ENCODE results near the gene ERAP2.

Gene ERAP2

DNA sequence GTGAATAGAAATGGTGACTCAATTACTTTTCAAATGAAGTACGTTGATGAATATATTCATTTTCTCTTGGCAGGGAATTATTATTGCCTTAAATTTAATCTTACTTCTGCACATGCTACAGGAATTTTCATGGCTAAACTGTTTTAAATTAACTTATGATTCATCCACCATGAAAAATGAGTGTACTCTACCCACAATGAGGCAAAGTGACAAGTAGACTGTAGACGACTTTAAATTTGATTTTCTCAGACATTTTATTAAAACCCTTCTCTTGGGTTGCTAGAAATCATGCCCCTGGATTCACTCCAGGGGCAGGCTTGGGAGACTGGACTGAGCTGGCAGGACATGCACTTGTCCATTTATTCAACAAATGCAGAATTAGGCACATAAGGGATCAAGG, 23.5 kb upstream of the ERAP2 start:
- no peak overlapping the region for H3K27ac ChIP-seq
- TF ChIP-seq, protein P1, sequence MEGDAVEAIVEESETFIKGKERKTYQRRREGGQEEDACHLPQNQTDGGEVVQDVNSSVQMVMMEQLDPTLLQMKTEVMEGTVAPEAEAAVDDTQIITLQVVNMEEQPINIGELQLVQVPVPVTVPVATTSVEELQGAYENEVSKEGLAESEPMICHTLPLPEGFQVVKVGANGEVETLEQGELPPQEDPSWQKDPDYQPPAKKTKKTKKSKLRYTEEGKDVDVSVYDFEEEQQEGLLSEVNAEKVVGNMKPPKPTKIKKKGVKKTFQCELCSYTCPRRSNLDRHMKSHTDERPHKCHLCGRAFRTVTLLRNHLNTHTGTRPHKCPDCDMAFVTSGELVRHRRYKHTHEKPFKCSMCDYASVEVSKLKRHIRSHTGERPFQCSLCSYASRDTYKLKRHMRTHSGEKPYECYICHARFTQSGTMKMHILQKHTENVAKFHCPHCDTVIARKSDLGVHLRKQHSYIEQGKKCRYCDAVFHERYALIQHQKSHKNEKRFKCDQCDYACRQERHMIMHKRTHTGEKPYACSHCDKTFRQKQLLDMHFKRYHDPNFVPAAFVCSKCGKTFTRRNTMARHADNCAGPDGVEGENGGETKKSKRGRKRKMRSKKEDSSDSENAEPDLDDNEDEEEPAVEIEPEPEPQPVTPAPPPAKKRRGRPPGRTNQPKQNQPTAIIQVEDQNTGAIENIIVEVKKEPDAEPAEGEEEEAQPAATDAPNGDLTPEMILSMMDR (conservative IDR thresholded peaks at IDR 0.05; ENCODE audit: low read depth), result no peak
- DNase-seq (ENCODE audit: low spot score), result no peak
- POLR2A ChIA-PET (ENCODE audit: low non-redundant PET), result no interaction called here
- CTCF ChIA-PET, result no interaction called here

DNA sequence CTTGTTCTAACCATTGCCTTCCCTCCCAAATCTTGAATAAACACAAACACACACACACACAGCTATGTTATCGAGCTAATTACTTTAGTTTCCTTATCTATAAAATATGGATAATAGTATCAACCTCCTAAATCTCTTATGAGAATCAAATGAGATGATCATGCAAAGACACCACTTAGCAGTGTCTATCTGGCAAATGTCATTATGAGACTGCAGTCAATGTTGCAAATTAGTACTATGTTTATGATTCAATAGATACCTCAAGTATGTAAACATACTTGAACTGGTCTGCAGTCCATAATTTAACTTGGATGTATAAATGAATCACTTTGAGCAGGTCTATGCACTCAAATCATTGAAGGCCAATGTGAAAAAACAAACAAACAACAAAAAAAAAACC, 22.2 kb upstream of the ERAP2 start:
- H3K27ac ChIP-seq, result no peak overlapping the region
- no peak for DNase-seq (ENCODE audit: low spot score)
- ChIA-PET POLR2A (ENCODE audit: low non-redundant PET) (no interaction called here), CTCF (interaction anchor here (0.6 kb wide), 1 partner anchor 54 kb away, joined by 5 read pairs; no protein-coding TSS in a partner anchor)
- TF ChIP-seq, protein P1 (conservative IDR thresholded peaks at IDR 0.05; ENCODE audit: low read depth), result no peak

DNA sequence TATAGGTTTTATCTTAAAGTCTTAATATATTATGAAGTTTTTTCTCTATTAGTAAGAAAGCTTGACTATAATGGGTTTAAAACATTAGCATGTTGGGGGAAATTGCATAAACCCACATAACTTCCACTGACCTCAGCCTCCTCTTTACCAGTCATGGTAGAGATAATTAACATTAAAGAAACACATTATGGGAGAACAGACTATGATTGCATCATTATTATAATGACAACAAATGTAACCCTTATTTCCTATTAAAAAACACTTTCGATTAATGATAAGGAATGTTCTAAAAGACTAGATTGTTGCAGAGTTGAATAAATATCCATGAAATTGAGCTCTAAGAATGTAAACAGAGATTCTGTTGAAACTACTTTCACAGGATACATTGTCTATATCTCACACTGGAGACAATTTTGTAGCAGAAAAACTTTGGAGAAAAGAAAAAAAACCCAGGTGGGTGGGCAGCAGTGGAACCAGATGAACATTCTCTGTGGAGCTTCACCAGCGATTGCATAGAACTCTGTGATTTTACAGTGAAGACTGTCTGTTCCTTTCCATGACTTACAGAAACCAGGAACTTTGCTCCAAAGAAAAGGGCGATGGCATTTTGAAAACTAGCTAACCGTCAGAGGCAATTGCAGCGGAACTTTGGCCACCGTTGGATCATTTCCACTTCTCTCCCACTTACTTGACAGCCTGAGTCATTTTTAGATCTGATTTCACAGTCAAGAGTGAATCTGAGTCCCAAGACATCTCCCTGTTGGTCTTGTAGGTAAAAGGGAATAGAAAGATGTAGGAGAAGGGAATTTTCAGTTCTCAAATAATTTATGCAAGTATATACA, 21.0 kb upstream of the ERAP2 start:
- no peak overlapping the region for H3K27ac ChIP-seq
- TF ChIP-seq, protein P1 (conservative IDR thresholded peaks at IDR 0.05; ENCODE audit: low read depth), result no peak
- CTCF ChIA-PET, result interaction anchor here (1.0 kb wide), 1 partner anchor 14 kb away, joined by 3 read pairs; no protein-coding TSS in a partner anchor
- POLR2A ChIA-PET (ENCODE audit: low non-redundant PET), result no interaction called here
- DNase-seq (ENCODE audit: low spot score), result no peak

DNA sequence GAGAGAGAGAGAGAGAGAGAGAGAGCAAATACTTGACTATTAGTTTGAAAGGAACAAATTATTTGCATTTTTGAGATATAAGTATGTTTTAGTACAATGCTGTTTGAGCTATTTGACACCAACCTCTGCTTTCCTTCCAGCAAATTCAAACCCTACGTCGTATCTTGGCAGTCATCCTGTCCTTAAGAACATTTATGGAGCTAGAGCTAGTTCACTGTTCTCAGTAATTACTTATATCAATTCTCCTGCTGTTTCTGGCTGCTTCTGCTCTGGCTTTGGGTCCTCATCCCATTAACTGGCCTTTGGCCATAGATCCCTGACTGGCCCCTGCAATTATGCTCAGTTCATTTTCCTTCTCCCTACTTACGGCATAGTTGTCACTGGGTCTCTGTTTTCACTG, 19.9 kb upstream of the ERAP2 start:
- CTCF ChIA-PET, result no interaction called here
- H3K27ac ChIP-seq, result no peak overlapping the region
- TF ChIP-seq, protein P1 (conservative IDR thresholded peaks at IDR 0.05; ENCODE audit: low read depth), result no peak
- POLR2A ChIA-PET (ENCODE audit: low non-redundant PET), result no interaction called here
- no peak for DNase-seq (ENCODE audit: low spot score)

DNA sequence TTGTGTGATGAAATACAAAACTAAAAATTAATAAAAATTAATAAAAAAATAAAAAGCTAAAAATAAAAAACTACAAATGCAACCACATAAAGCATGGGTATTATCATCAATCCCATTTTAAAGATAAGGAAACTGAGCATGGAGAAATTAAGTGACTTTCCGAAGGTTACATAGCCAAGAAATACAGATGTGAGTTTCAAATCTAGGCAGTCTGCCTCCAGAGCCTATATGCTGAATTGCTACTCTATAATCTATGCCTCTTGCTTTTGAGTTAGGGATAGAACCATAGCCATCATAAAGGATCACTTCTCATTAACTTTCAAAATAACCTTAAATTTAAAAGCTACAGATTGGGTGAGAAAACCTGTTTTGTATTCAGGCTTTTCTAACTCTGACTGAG, 18.8 kb upstream of the ERAP2 start:
- POLR2A ChIA-PET (ENCODE audit: low non-redundant PET), result no interaction called here
- no peak for DNase-seq (ENCODE audit: low spot score)
- TF ChIP-seq, protein P1 (conservative IDR thresholded peaks at IDR 0.05; ENCODE audit: low read depth), result no peak
- no peak overlapping the region for H3K27ac ChIP-seq
- CTCF ChIA-PET, result interaction anchor here (1.0 kb wide), 1 partner anchor 11 kb away, joined by 6 read pairs; no protein-coding TSS in a partner anchor

DNA sequence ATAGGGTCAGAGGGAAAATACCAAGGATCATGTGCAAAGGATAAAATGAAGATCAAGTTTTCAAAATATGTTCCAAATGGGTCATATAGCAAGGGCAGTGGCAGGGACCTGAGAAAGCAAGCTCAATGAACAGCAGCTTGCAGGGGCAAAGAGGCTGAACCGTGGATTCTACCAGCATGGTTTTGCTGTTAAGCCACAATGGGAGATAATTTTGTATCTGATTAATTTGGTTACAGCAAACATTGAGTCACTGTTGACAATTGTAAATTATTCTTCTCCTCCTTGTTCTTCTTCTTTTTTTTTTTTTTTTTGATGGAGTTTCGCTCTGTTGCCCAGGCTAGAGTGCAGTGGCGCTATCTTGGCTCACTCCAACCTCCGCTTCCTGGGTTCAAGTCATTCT, 18.4 kb upstream of the ERAP2 start:
- DNase-seq (ENCODE audit: low spot score), result no peak
- H3K27ac ChIP-seq, result no peak overlapping the region
- POLR2A ChIA-PET (ENCODE audit: low non-redundant PET), result no interaction called here
- TF ChIP-seq, protein P1 (conservative IDR thresholded peaks at IDR 0.05; ENCODE audit: low read depth), result no peak
- CTCF ChIA-PET, result interaction anchor here (1.0 kb wide), 1 partner anchor 11 kb away, joined by 6 read pairs; no protein-coding TSS in a partner anchor

All from RWPE1 (cell line).